Right hindlimb (tissue), 1 donor: ENCODE results near the gene STON1.
"Not testable (repeated sequence)": the region's sequence is repeated elsewhere in the genome, so short reads cannot be mapped to it uniquely, and the experiment has no call there.

Source experiments
- DNase-seq: peaks from one replicate; pipeline ENCODE4 v3.0.0-alpha.2; 2018

STON1 gene

DNA sequence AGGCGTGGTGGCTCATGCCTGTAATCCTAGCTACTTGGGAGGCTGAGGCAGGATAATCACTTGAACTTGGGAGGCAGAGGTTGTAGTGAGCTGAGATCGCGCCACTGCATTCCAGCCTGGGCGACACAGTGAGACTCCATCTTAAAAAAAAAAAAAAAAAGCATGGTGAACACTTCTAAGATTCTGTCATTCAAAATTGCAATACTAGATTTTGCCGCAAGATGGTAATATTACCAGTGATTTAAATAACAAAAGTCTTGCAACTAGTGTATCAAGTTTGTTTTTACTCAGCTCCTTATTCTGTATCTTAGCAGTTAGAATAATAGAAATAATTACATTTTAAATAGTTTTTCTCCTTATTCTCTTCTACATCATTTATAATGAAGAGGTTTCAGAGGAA, 92.7 kb downstream of the STON1 start:
- not testable (repeated sequence) for DNase-seq

- DNase-seq, result no peak
Observed at GRCh38 chr2:48624696-48625095, 94.7 kb downstream of the STON1 start.

- no peak for DNase-seq
Observed at GRCh38 chr2:48626047-48626446, 96.1 kb downstream of the STON1 start.

DNA sequence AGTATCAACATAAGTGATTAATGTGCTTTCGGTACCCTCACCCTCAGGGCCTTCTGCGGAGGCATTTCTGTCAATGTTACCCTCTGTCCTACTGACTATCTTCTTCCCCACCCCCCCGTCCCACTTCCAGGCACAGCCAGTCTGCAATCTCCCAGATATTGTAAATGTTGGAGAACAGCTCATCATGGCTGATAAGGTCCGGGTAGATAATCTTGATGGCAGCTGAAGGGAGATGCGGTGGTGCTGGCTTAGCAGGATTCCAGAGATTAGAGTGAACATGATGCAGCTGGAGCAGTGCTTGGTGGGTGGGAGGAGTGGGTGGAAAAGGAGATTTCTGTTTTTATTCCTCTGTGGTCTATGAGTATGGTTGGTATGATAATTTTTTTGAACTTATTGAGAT, 103.2 kb downstream of the STON1 start:
- DNase-seq, result no peak

DNA sequence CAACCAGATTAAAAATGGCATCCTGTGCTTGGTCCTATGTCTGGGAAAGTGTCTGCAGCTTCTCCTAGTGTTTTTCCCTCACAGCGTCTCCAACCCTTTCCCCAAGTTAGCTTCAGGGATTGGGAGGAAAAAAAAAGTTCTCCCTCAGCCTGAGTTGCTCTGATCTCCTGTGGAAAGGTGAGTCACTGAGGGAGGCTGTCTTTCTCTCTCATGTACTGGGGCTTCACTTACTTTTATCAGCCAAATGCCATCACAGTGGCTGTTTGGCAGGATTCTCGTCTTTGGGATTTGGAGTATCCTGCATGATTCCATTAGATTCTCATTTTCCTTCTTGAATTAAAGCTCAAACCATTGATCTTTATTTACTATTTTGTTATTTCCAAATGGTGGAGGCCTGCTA, 105.8 kb downstream of the STON1 start:
- no peak for DNase-seq

GRCh38 chr2:48638261-48638660, 108.3 kb downstream of the STON1 start:
- no peak for DNase-seq
